GM18907 (cell line): Measurements from ENCODE around the gene NPIPB5.
"Not testable (repeated sequence)": the region's sequence is repeated elsewhere in the genome, so short reads cannot be mapped to it uniquely, and the experiment has no call there.

ENCODE experiments used
- ATAC-seq: cut with Tn5 transposase; IDR thresholded peaks from one replicate; pipeline ENCODE4 v1.9.1; 2021; ENCODE audit warnings: mild to moderate bottlenecking, moderate library complexity; ENCODE audit not compliant: unreplicated experiment

Gene NPIPB5

DNA sequence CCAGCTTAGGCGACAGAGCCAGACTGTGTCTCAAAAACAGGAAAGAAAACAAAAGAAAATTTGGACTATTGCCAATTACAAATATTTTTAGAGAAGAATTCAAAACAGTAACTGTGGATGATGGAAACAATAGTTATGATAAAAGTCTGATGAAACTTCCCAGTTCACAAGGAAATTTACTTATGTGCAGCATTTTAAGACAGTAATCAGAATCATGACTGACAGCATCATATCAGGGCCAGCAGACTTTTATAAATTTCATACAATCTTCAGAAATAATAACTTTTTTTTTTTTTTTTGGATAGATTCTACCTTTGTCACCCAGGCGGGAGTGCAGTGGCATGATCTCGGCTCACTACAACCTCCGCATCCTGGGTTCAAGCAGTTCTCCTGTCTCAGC, at the start of gene NPIPB5:
Gene NPIPB5, plus strand, starts transcription at position 301 of the 400 bp plus-strand sequence. CDS start 2,911 bp downstream, outside the sequence.
- not testable (repeated sequence) for ATAC-seq

DNA sequence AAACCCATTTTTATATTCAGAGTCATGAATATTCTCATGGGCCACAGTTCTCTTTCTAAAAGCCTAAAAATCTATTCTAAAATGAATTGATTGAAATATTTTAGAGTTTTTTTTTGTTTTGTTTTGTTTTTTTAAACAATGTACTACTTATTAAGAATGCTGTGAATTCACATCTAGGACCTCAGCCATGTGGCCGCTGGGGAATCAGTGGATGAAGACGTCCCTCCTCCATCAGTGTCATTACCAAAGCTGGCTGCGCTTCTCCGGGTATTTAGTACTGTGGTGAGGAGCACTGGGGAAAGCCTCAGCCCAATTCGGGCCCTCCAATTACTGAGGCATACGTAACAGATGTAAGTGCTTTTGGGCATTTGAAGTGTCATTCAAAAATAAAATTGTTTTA, 41.8 kb upstream of the NPIPB5 start:
- not testable (repeated sequence) for ATAC-seq

DNA sequence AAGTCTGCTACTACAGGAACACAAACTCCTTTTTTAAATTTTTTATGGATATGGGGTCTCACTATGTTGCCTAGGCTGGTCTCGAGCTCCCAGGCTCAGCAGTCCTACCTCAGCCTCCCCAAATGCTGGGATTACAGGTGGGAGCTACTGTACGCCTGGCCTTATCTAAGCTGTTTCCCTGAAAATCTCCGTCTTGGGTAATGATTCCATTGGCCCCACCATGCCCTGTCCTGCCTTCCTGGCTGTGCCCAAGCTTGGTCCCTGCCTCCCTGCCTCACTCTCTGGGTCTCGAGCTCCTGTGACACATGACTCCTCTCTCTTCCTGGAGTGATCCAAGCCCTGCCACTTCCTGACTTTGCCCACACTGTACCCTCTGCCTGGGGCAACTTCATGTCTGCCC, 27.3 kb downstream of the NPIPB5 start:
- not testable (repeated sequence) for ATAC-seq

DNA sequence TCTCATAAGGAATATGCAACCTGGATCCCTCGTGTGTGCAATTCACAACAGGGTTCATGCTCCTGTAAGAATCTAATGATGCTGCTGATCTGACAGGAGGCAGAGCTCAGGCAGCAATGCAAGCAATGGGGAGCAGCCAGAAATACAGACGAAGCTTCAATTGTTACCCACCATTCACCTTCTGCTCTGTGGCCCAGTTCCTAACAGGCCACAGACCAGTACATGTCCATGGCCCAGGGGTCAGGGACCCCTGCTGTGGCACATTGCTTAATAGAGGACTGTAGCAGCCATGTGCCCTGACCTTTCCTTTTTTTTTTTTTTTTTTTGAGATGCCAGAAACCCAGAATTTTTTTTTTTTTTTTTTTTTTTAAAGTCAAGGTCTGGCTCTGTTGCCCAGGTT, 34.1 kb downstream of the NPIPB5 start:
- not testable (repeated sequence) for ATAC-seq

DNA sequence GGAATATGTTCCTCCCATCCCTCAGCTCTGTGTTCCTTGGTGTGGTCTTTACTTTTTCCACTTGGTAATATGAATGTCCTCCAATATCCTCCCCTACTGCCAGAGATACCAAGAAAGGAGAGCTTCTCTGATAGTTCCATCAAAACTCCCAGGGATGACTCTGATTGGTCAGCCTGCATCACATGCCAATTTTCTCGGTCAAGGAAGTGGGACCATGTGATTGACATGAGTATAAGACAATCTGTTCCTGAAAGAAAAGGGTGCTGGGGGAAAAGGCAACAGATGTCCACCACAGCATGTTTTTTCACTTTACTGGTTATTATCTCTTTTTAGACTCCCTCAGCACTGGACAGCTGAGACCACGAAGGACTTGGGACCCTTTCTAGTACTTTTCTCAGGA, 35.9 kb downstream of the NPIPB5 start:
- ATAC-seq, result not testable (repeated sequence)

DNA sequence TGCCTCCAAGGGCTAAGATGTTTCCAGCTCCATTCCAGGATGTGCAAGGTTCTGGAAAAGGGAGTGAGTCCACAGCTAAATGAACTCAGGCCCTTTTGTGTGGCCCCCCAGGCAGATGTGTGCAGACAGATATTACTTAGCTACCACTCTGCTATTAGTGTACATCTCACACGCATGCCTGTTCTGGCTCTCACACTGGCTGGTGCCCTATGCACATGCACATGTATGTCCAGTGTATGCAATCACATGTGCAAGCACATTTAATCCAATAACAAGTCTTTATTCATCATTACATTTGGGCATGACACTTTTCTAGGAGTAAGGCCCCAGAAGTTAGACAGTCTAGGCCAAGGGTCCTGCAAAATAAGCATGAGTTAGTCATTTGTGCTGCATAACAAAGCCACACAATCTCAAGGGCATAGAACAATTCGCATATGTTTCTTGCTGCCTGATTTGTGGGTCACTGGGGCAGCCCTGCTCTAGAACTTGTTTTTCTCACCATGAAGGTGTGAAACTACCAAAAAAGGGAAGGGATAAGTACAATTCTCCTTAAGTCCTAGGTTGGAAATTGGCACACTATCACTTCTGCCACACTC, 36.6 kb downstream of the NPIPB5 start:
- ATAC-seq, result not testable (repeated sequence)

GRCh38 chr16:22549853-22550252, 39.2 kb downstream of the NPIPB5 start:
- ATAC-seq, result not testable (repeated sequence)

- ATAC-seq, result not testable (repeated sequence)
Observed at GRCh38 chr16:22551143-22551542, 40.5 kb downstream of the NPIPB5 start.

DNA sequence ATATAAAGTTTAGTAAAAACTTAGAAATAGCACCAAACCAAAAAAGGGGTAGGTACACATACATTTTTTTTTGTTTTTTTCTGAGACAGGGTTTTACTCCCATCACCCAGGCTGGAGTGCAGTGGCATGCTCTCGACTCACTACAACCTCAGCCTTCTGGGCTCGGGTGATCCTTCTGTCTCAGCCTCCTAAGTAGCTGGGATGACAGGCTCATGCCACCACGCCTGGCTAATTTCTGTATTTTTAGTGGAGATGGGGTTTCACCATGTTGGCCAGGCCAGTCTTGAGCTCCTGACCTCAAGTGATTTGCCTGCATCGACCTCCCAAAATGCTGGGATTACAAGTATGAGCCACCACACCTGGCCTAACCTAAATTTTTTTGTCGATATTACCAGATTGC, 41.0 kb downstream of the NPIPB5 start:
- not testable (repeated sequence) for ATAC-seq

GRCh38 chr16:22556759-22557158, 46.1 kb downstream of the NPIPB5 start:
- not testable (repeated sequence) for ATAC-seq
